ENCODE data around the gene TRIB2. TPM values are rescaled to one million over a fixed set of nuclear protein-coding genes. Genes with fewer than 3 reads are reported as not detected.
A peak's percentile ranks its signal among the peaks of the same experiment; 100 is the strongest.

The TRIB2 gene
- total RNA-seq, 1 donor from 2014 or later: 32.1 TPM

- DNase-seq (no peak), ATAC-seq (ENCODE audit: poor library complexity) (no peak)
- intact Hi-C loops (cut with DNase I): loop anchor here (5.0 kb wide), 1 partner anchor 77 kb away; no protein-coding TSS in a partner anchor
Observed at GRCh38 chr2:12730265-12730664, 13.5 kb downstream of the TRIB2 start.

- ATAC-seq (ENCODE audit: poor library complexity) (no peak), DNase-seq (no peak)
- intact Hi-C loops (cut with DNase I): loop anchor here (5.0 kb wide), 1 partner anchor 76 kb away; no protein-coding TSS in a partner anchor
Observed at GRCh38 chr2:12731701-12732280, 15.1 kb downstream of the TRIB2 start.

GRCh38 chr2:12732651-12733050 lies 15.9 kb downstream of the TRIB2 start:
- intact Hi-C loops (cut with DNase I): loop anchor here (5.0 kb wide), 1 partner anchor 75 kb away; no protein-coding TSS in a partner anchor
- ATAC-seq (ENCODE audit: poor library complexity) (peak; percentile 54), DNase-seq (peak; percentile 65)

GRCh38 chr2:12733846-12734245 lies 17.1 kb downstream of the TRIB2 start:
- intact Hi-C loops (cut with DNase I): loop anchor here (5.0 kb wide), 1 partner anchor 73 kb away; no protein-coding TSS in a partner anchor
- peak; percentile 81 for DNase-seq
- ATAC-seq (ENCODE audit: poor library complexity): peak; percentile 76

- ATAC-seq (ENCODE audit: poor library complexity) (peak; percentile 62), DNase-seq (no peak)
- intact Hi-C loops (cut with DNase I): loop anchor here (5.0 kb wide), 1 partner anchor 72 kb away; no protein-coding TSS in a partner anchor
Observed at GRCh38 chr2:12734914-12735654, 18.3 kb downstream of the TRIB2 start.

- intact Hi-C loops (cut with DNase I): no loop called here
- DNase-seq (no peak), ATAC-seq (ENCODE audit: poor library complexity) (no peak)
Observed at GRCh38 chr2:12737297-12737696, 20.6 kb downstream of the TRIB2 start.

GRCh38 chr2:12737738-12738485 lies 21.2 kb downstream of the TRIB2 start:
- DNase-seq (no peak), ATAC-seq (ENCODE audit: poor library complexity) (no peak)
- intact Hi-C loops (cut with DNase I): no loop called here

GRCh38 chr2:12739721-12740254 lies 23.1 kb downstream of the TRIB2 start:
- no peak for ATAC-seq (ENCODE audit: poor library complexity)
- intact Hi-C loops (cut with DNase I): no loop called here
- no peak for DNase-seq

GRCh38 chr2:12741380-12741779 lies 24.6 kb downstream of the TRIB2 start:
- no peak for DNase-seq
- intact Hi-C loops (cut with DNase I): no loop called here
- no peak for ATAC-seq (ENCODE audit: poor library complexity)

- DNase-seq (no peak), ATAC-seq (ENCODE audit: poor library complexity) (no peak)
- intact Hi-C loops (cut with DNase I): no loop called here
Observed at GRCh38 chr2:12742891-12743290, 26.2 kb downstream of the TRIB2 start.

- intact Hi-C loops (cut with DNase I): no loop called here
- DNase-seq (no peak), ATAC-seq (ENCODE audit: poor library complexity) (no peak)
Observed at GRCh38 chr2:12750166-12750905, 33.6 kb downstream of the TRIB2 start.

GRCh38 chr2:12754643-12755042 lies 37.9 kb downstream of the TRIB2 start:
- ATAC-seq (ENCODE audit: poor library complexity): no peak
- no peak for DNase-seq
- intact Hi-C loops (cut with DNase I): no loop called here

GRCh38 chr2:12755384-12755783 lies 38.6 kb downstream of the TRIB2 start:
- intact Hi-C loops (cut with DNase I): no loop called here
- no peak for DNase-seq
- ATAC-seq (ENCODE audit: poor library complexity): no peak

GRCh38 chr2:12759248-12759647 lies 42.5 kb downstream of the TRIB2 start:
- peak; percentile 43 for ATAC-seq (ENCODE audit: poor library complexity)
- no peak for DNase-seq
- intact Hi-C loops (cut with DNase I): no loop called here

- intact Hi-C loops (cut with DNase I): no loop called here
- ATAC-seq (ENCODE audit: poor library complexity): no peak
Observed at GRCh38 chr2:12761104-12761503, 44.4 kb downstream of the TRIB2 start.

GRCh38 chr2:12762337-12762736 lies 45.6 kb downstream of the TRIB2 start:
- DNase-seq: no peak
- no peak for ATAC-seq (ENCODE audit: poor library complexity)
- intact Hi-C loops (cut with DNase I): no loop called here

More at GRCh38 chr2:12761104-12761503, 44.4 kb downstream of the TRIB2 start:
- DNase-seq: no peak

- intact Hi-C loops (cut with DNase I): no loop called here
- ATAC-seq (ENCODE audit: poor library complexity) (no peak), DNase-seq (no peak)
Observed at GRCh38 chr2:12762976-12763375, 46.2 kb downstream of the TRIB2 start.

GRCh38 chr2:12763486-12763885 lies 46.8 kb downstream of the TRIB2 start:
- intact Hi-C loops (cut with DNase I): no loop called here
- no peak for ATAC-seq (ENCODE audit: poor library complexity)
- DNase-seq: no peak
